ENCODE measurements around the gene ADAP2.

The ADAP2 gene

GRCh38 chr17:30981531-30982519 lies 60.1 kb downstream of the ADAP2 start:
- TF ChIP-seq CTCF (IDR thresholded peaks at IDR 0.05; ENCODE audit: insufficient read depth, low read length, missing control alignments): no peak
- DNase-seq (ENCODE audit: low read depth, low spot score): no peak
- CTCF ChIA-PET: interaction anchor here (1.0 kb wide), 1 partner anchor 11 kb away, joined by 3 read pairs; the partner anchor contains the start of gene RNF135
- POLR2A ChIA-PET: no interaction called here
- no peak overlapping the region for H3K4me3 ChIP-seq (ENCODE audit: low read depth, low read length)

GRCh38 chr17:30982855-30983254 lies 61.1 kb downstream of the ADAP2 start:
- DNase-seq (ENCODE audit: low read depth, low spot score): no peak
- ChIA-PET POLR2A (no interaction called here), CTCF (no interaction called here)
- no peak for TF ChIP-seq CTCF (IDR thresholded peaks at IDR 0.05; ENCODE audit: insufficient read depth, low read length, missing control alignments)
- no peak overlapping the region for H3K4me3 ChIP-seq (ENCODE audit: low read depth, low read length)

GRCh38 chr17:30990458-30990857 lies 68.7 kb downstream of the ADAP2 start:
- ChIA-PET CTCF (interaction anchor here (0.6 kb wide), 1 partner anchor 225 kb away, joined by 3 read pairs; no protein-coding TSS in a partner anchor), POLR2A (no interaction called here)
- no peak for TF ChIP-seq CTCF (IDR thresholded peaks at IDR 0.05; ENCODE audit: insufficient read depth, low read length, missing control alignments)
- no peak for DNase-seq (ENCODE audit: low read depth, low spot score)
- H3K4me3 ChIP-seq (ENCODE audit: low read depth, low read length): no peak overlapping the region

GRCh38 chr17:30992551-30992950 lies 70.8 kb downstream of the ADAP2 start:
- no peak for DNase-seq (ENCODE audit: low read depth, low spot score)
- TF ChIP-seq CTCF (IDR thresholded peaks at IDR 0.05; ENCODE audit: insufficient read depth, low read length, missing control alignments): no peak

GRCh38 chr17:30995347-30995746 lies 73.6 kb downstream of the ADAP2 start:
- CTCF ChIA-PET: no interaction called here
- no peak for DNase-seq (ENCODE audit: low read depth, low spot score)
- no peak for TF ChIP-seq CTCF (IDR thresholded peaks at IDR 0.05; ENCODE audit: insufficient read depth, low read length, missing control alignments)
- POLR2A ChIA-PET: no interaction called here
- H3K4me3 ChIP-seq (ENCODE audit: low read depth, low read length): no peak overlapping the region

More at GRCh38 chr17:30992551-30992950, 70.8 kb downstream of the ADAP2 start:
- no peak overlapping the region for H3K4me3 ChIP-seq (ENCODE audit: low read depth, low read length)
- ChIA-PET CTCF (interaction anchor here (2.2 kb wide), 1 partner anchor 224 kb away, joined by 7 read pairs; no protein-coding TSS in a partner anchor), POLR2A (no interaction called here)

GRCh38 chr17:30996486-30996885 lies 74.7 kb downstream of the ADAP2 start:
- POLR2A ChIA-PET: no interaction called here
- no peak for TF ChIP-seq CTCF (IDR thresholded peaks at IDR 0.05; ENCODE audit: insufficient read depth, low read length, missing control alignments)
- H3K4me3 ChIP-seq (ENCODE audit: low read depth, low read length): no peak overlapping the region
- DNase-seq (ENCODE audit: low read depth, low spot score): no peak
- CTCF ChIA-PET: interaction anchor here (1.8 kb wide), 1 partner anchor 220 kb away, joined by 5 read pairs; no protein-coding TSS in a partner anchor

All from AG04449 (cell line).